Neural crest cell (in vitro differentiated cells): Measurements from ENCODE around the gene DAB2IP. TPM values are rescaled to one million over a fixed set of nuclear protein-coding genes. Genes with fewer than 3 reads are reported as not detected.

ENCODE experiments used
- DNase-seq: peaks from one replicate; pipeline ENCODE4 v3.0.0; 2021; ENCODE audit warnings: low read depth, mixed read lengths, low spot score
- H3K27ac Mint-ChIP-seq: one replicate; pipeline ENCODE4 v1.8.0; 2021; ENCODE audit warnings: mild to moderate bottlenecking, mixed read lengths; ENCODE audit not compliant: unreplicated experiment
- H3K27me3 Mint-ChIP-seq: 2 replicates; pipeline ENCODE4 v1.8.0; 2021; ENCODE audit warnings: low read depth, mild to moderate bottlenecking, mixed read lengths
- H3K36me3 Mint-ChIP-seq: 2 replicates; pipeline ENCODE4 v1.8.0; 2021; ENCODE audit warnings: low read depth, mild to moderate bottlenecking, mixed read lengths
- H3K4me1 Mint-ChIP-seq: 2 replicates; pipeline ENCODE4 v1.8.0; 2021; ENCODE audit warnings: mixed read lengths
- H3K4me3 Mint-ChIP-seq: one replicate; pipeline ENCODE4 v1.8.0; 2021; ENCODE audit warnings: mild to moderate bottlenecking, mixed read lengths
- H3K9me3 Mint-ChIP-seq: 2 replicates; pipeline ENCODE4 v1.8.0; 2021; ENCODE audit warnings: mixed read lengths
- total RNA-seq: library from RNA; stranded (reverse); gene quantifications from 2 replicates; pipeline ENCODE4 v1.2.1, GENCODE V29; 2021
- TF ChIP-seq, protein P1 (sequence below): fragments of 200-600 bp; sonication (generic); conservative IDR thresholded peaks from 2 replicates; pipeline ENCODE4 v1.5.0; 2021; ENCODE audit warnings: antibody characterized with exemption, mild to moderate bottlenecking

DAB2IP gene
- total RNA-seq, 1 donor from 2014 or later, result 48.3 TPM

DNA sequence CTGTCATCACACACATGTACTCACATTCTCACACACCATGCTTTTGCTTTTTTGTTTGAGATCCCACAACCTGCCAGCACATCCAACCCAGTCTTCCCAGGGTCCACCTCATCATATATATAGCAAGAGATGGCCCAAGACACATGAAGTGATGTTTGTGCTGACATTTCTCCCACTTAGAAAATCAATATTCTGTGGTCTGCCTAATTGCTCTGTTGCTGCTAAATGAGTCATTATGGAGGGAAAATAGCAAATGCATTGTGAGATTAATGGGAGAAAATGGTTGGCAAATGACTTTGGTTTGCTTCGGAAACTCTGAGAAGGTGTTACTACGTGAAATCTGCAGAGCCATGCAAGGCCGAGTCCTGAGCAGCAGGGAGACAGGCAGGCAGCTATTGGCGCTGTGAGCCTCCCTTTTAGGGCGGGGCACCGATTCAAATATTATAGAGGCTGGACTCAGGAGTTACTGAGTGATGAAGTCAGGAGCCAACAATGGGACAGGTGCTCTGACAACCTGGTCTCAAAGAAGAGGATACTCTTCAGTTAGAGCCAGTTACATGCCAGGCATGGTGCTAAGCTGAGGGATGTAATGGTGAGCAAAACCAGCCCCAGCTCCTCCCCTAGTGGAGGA, 62.8 kb downstream of the DAB2IP start:
- no peak for DNase-seq
- Mint-ChIP-seq H3K4me3 (no peak overlapping the region), H3K4me1 (peaks cover 30% of the 10 kb centered on the region), H3K27me3 (no peaks in the 10 kb centered on the region), H3K36me3 (no peaks in the 10 kb centered on the region), H3K27ac (no peak overlapping the region), H3K9me3 (no peaks in the 10 kb centered on the region)
- TF ChIP-seq, protein P1, sequence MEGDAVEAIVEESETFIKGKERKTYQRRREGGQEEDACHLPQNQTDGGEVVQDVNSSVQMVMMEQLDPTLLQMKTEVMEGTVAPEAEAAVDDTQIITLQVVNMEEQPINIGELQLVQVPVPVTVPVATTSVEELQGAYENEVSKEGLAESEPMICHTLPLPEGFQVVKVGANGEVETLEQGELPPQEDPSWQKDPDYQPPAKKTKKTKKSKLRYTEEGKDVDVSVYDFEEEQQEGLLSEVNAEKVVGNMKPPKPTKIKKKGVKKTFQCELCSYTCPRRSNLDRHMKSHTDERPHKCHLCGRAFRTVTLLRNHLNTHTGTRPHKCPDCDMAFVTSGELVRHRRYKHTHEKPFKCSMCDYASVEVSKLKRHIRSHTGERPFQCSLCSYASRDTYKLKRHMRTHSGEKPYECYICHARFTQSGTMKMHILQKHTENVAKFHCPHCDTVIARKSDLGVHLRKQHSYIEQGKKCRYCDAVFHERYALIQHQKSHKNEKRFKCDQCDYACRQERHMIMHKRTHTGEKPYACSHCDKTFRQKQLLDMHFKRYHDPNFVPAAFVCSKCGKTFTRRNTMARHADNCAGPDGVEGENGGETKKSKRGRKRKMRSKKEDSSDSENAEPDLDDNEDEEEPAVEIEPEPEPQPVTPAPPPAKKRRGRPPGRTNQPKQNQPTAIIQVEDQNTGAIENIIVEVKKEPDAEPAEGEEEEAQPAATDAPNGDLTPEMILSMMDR, result no peak

- H3K4me1 Mint-ChIP-seq, result peaks cover 32% of the 10 kb centered on the region
- peak overlapping the region; percentile 45 for H3K27ac Mint-ChIP-seq
- H3K27me3 Mint-ChIP-seq, result no peaks in the 10 kb centered on the region
- no peaks in the 10 kb centered on the region for H3K9me3 Mint-ChIP-seq
- TF ChIP-seq, protein P1, result no peak
- no peaks in the 10 kb centered on the region for H3K36me3 Mint-ChIP-seq
- DNase-seq, result no peak
- H3K4me3 Mint-ChIP-seq, result no peak overlapping the region
These were observed 63.4 kb downstream of the DAB2IP start for GRCh38 chr9:121714873-121715272.

GRCh38 chr9:121717141-121717991, 65.9 kb downstream of the DAB2IP start:
- H3K27ac Mint-ChIP-seq, result no peak overlapping the region
- no peak overlapping the region for H3K4me3 Mint-ChIP-seq
- H3K4me1 Mint-ChIP-seq, result peaks cover 50% of the 10 kb centered on the region

GRCh38 chr9:121718084-121718483, 66.7 kb downstream of the DAB2IP start:
- no peak for DNase-seq
- Mint-ChIP-seq H3K9me3 (no peaks in the 10 kb centered on the region), H3K4me3 (no peak overlapping the region), H3K4me1 (peaks cover 50% of the 10 kb centered on the region), H3K36me3 (no peaks in the 10 kb centered on the region), H3K27me3 (no peaks in the 10 kb centered on the region), H3K27ac (no peak overlapping the region)
- TF ChIP-seq, protein P1, result no peak

More at GRCh38 chr9:121717141-121717991, 65.9 kb downstream of the DAB2IP start:
- no peaks in the 10 kb centered on the region for H3K36me3 Mint-ChIP-seq
- no peaks in the 10 kb centered on the region for H3K9me3 Mint-ChIP-seq
- TF ChIP-seq, protein P1, result no peak
- H3K27me3 Mint-ChIP-seq, result no peaks in the 10 kb centered on the region
- DNase-seq, result no peak

- Mint-ChIP-seq H3K27ac (no peak overlapping the region), H3K4me1 (peaks cover 50% of the 10 kb centered on the region), H3K36me3 (no peaks in the 10 kb centered on the region), H3K4me3 (no peak overlapping the region), H3K27me3 (no peaks in the 10 kb centered on the region), H3K9me3 (no peaks in the 10 kb centered on the region)
- TF ChIP-seq, protein P1, result no peak
- no peak for DNase-seq
These were observed 67.1 kb downstream of the DAB2IP start for GRCh38 chr9:121718501-121718900.
